Measurements from ENCODE around the gene RNF14. TPM values are rescaled to one million over a fixed set of nuclear protein-coding genes. Genes with fewer than 3 reads are reported as not detected.
A peak's percentile ranks its signal among the peaks of the same experiment; 100 is the strongest.

RNF14 gene
- total and polyA plus RNA-seq, 9 of the 15 experiments (the other 6 are each of a cell fraction or from before 2014, with no cell fraction given) = 36.3 to 140 (median 75.1) TPM

GRCh38 chr5:141968914-141969608 is at the start of gene RNF14 (continued):
- peak; percentile 72 for TF ChIP-seq NCOA1 (IDR thresholded peaks at IDR 0.05; ENCODE audit: low read depth)
- no peak for TF ChIP-seq TCF7 (IDR thresholded peaks at IDR 0.05; ENCODE audit: borderline replicate concordance)
- TF ChIP-seq EP300 (IDR thresholded peaks at IDR 0.05; ENCODE audit: low read length) = no peak
- TF ChIP-seq KLF13 (tag; IDR thresholded peaks at IDR 0.05; ENCODE audit: borderline replicate concordance, low read depth) = peak; percentile 20; the same call in 1 of the 2 replicates
- TF ChIP-seq ZNF551 (CRISPR knock-in tag; IDR thresholded peaks at IDR 0.05) = no peak
- TF ChIP-seq ZNF76 (CRISPR knock-in tag; IDR thresholded peaks at IDR 0.05; ENCODE audit: borderline replicate concordance) = no peak
- no peak for TF ChIP-seq RFX5 (IDR thresholded peaks at IDR 0.05; ENCODE audit: low read depth, low read length)
- TF ChIP-seq LCOR (CRISPR knock-in tag; IDR thresholded peaks at IDR 0.05) = 0 out of 2 replicates have a peak, but pooled peaks have one; percentile 49
- peak; percentile 85 to 89; a peak in 3 of 4 replicates for TF ChIP-seq MAZ (CRISPR knock-in tag; conservative IDR thresholded peaks at IDR 0.05 in 1 of 2, IDR thresholded peaks at IDR 0.05 in 1 of 2)
- TF ChIP-seq, protein P1, sequence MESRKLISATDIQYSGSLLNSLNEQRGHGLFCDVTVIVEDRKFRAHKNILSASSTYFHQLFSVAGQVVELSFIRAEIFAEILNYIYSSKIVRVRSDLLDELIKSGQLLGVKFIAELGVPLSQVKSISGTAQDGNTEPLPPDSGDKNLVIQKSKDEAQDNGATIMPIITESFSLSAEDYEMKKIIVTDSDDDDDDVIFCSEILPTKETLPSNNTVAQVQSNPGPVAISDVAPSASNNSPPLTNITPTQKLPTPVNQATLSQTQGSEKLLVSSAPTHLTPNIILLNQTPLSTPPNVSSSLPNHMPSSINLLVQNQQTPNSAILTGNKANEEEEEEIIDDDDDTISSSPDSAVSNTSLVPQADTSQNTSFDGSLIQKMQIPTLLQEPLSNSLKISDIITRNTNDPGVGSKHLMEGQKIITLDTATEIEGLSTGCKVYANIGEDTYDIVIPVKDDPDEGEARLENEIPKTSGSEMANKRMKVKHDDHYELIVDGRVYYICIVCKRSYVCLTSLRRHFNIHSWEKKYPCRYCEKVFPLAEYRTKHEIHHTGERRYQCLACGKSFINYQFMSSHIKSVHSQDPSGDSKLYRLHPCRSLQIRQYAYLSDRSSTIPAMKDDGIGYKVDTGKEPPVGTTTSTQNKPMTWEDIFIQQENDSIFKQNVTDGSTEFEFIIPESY (CRISPR knock-in tag; IDR thresholded peaks at IDR 0.05) = peak; percentile 1
- TF ChIP-seq STAT5B (CRISPR knock-in tag; IDR thresholded peaks at IDR 0.05) = no peak
- TF ChIP-seq SMAD4 (CRISPR knock-in tag; conservative IDR thresholded peaks at IDR 0.05) = peak; percentile 85; the same call in 1 of the 2 replicates
- TF ChIP-seq POLR3A (IDR thresholded peaks at IDR 0.05; ENCODE audit: borderline replicate concordance, extremely low read depth, insufficient read depth, insufficient read length) = no peak
- TF ChIP-seq TBL1XR1 (IDR thresholded peaks at IDR 0.05; ENCODE audit: low read length in 2 of 2) = no peak
- no peak for TF ChIP-seq CBFB (CRISPR knock-in tag; IDR thresholded peaks at IDR 0.05)
- no peak for TF ChIP-seq PTRF (tag; IDR thresholded peaks at IDR 0.05)
- TF ChIP-seq U2AF2 (optimal IDR thresholded peaks at IDR 0.05; ENCODE audit: low read depth, low read length) = no peak
- no peak for TF ChIP-seq ATF1 (CRISPR knock-in tag; IDR thresholded peaks at IDR 0.05)
- peak; percentile 65 for TF ChIP-seq ATF1 (tag; IDR thresholded peaks at IDR 0.05)
- peak; percentile 68 for TF ChIP-seq FIP1L1 (IDR thresholded peaks at IDR 0.05; ENCODE audit: low read depth, low read length, poor library complexity, severe bottlenecking)
- TF ChIP-seq HOXB6 (CRISPR knock-in tag; IDR thresholded peaks at IDR 0.05; ENCODE audit: borderline replicate concordance) = no peak
- no peak for TF ChIP-seq NELFE (IDR thresholded peaks at IDR 0.05; ENCODE audit: insufficient read depth, insufficient read length)
- no peak for TF ChIP-seq ZC3H11A (IDR thresholded peaks at IDR 0.05; ENCODE audit: low read depth, low read length)
- no peak for TF ChIP-seq CBX2 (IDR thresholded peaks at IDR 0.05; ENCODE audit: insufficient read depth, low read length, poor library complexity, severe bottlenecking)
- TF ChIP-seq, protein P2, sequence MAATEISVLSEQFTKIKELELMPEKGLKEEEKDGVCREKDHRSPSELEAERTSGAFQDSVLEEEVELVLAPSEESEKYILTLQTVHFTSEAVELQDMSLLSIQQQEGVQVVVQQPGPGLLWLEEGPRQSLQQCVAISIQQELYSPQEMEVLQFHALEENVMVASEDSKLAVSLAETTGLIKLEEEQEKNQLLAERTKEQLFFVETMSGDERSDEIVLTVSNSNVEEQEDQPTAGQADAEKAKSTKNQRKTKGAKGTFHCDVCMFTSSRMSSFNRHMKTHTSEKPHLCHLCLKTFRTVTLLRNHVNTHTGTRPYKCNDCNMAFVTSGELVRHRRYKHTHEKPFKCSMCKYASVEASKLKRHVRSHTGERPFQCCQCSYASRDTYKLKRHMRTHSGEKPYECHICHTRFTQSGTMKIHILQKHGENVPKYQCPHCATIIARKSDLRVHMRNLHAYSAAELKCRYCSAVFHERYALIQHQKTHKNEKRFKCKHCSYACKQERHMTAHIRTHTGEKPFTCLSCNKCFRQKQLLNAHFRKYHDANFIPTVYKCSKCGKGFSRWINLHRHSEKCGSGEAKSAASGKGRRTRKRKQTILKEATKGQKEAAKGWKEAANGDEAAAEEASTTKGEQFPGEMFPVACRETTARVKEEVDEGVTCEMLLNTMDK (IDR thresholded peaks at IDR 0.05; ENCODE audit: borderline replicate concordance, insufficient read depth, low read depth, low read length, poor library complexity, severe bottlenecking) = peak; percentile 83
- TF ChIP-seq ZBTB17 (CRISPR knock-in tag; IDR thresholded peaks at IDR 0.05) = peak; percentile 87

All from K562 (cell line).